ENCODE measurements around the gene PYCARD.

Gene PYCARD

DNA sequence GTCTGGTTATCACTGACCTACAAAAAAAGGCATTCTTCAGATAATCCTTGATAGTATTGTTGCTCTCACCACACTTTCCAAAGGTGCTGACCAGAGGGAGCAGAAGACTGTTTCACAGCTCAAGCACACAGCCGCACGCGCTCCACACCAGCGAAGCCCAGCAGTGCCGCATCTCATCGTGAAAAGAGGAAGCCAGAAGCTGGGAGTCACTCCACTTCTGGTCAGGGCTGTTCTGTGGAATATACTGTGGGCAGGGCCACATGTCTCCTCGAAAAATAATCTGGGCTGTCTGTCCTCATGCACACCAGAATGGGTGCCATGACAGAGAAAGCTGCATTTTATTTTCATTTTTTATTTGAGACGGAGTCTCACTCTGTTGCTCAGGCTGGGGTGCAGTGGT is 45.4 kb downstream of the PYCARD start:
- no peak overlapping the region for H3K27ac ChIP-seq
- TF ChIP-seq CTCF (conservative IDR thresholded peaks at IDR 0.05): no peak

Measured in VCaP (cell line).